Stimulated activated CD8-positive, alpha-beta memory T cell treated with anti-CD3 and anti-CD28 coated beads, Interleukin-15, amount 100 ng/mL, for 4 hours (primary cell): ENCODE data around the gene NT5C3B.
"Not testable (repeated sequence)": the region's sequence is repeated elsewhere in the genome, so short reads cannot be mapped to it uniquely, and the experiment has no call there.

Experiments
- DNase-seq, 2 donors: peaks; one replicate each; pipeline ENCODE4 v3.0.0-alpha.2; 2020; ENCODE audit warnings: low read depth in 2 of 2

The NT5C3B gene

GRCh38 chr17:41839448-41839847, 3.4 kb upstream of the NT5C3B start:
- DNase-seq, result not testable (repeated sequence)

GRCh38 chr17:41837761-41838538, 1.9 kb upstream of the NT5C3B start, which contains the start of gene KLHL10:
TSS of gene KLHL10 (plus strand) at chr17:41837825. CDS start at chr17:41837933, 108 bp downstream.
- no peak for DNase-seq

- DNase-seq, result no peak
Measured at GRCh38 chr17:41836550-41837196, 641 bp upstream of the NT5C3B start.

- no peak for DNase-seq
Measured at GRCh38 chr17:41835214-41835799, 725 bp downstream of the NT5C3B start.

- DNase-seq, result not testable (repeated sequence)
Measured at GRCh38 chr17:41829961-41830360, 6.1 kb downstream of the NT5C3B start.

- DNase-seq, result no peak
Measured at GRCh38 chr17:41825175-41825845, 10.7 kb downstream of the NT5C3B start.

GRCh38 chr17:41824086-41824485, 11.9 kb downstream of the NT5C3B start:
- no peak for DNase-seq

GRCh38 chr17:41823580-41823979, 12.5 kb downstream of the NT5C3B start:
- DNase-seq, result no peak

- DNase-seq, result no peak
Measured at GRCh38 chr17:41823141-41823524, 12.9 kb downstream of the NT5C3B start.

GRCh38 chr17:41822216-41823140, 13.6 kb downstream of the NT5C3B start:
- DNase-seq, result no peak

- no peak for DNase-seq
Measured at GRCh38 chr17:41821776-41822175, 14.3 kb downstream of the NT5C3B start.

GRCh38 chr17:41818024-41818423, 18.0 kb downstream of the NT5C3B start:
- DNase-seq, result no peak

- no peak for DNase-seq
Measured at GRCh38 chr17:41816637-41817320, 19.3 kb downstream of the NT5C3B start.

- DNase-seq, result no peak
Measured at GRCh38 chr17:41814195-41814594, 21.8 kb downstream of the NT5C3B start.

GRCh38 chr17:41813699-41814124, 22.3 kb downstream of the NT5C3B start:
- no peak for DNase-seq

- DNase-seq, result no peak
Measured at GRCh38 chr17:41813152-41813680, 22.8 kb downstream of the NT5C3B start.

- peak in 1 of 2 donors; percentile 7 for DNase-seq
Measured at GRCh38 chr17:41812381-41813151, 23.5 kb downstream of the NT5C3B start, which contains the start of gene FKBP10. TSS of gene FKBP10 (plus strand) at chr17:41813004. CDS start at chr17:41813035, 31 bp downstream.

- DNase-seq, result peak; percentile 25 to 57
Measured at GRCh38 chr17:41811549-41812380, 24.3 kb downstream of the NT5C3B start, which contains the start of gene P3H4. TSS of gene P3H4 (minus strand) at chr17:41811949. CDS start at chr17:41811915, 34 bp downstream.
